Vagina (tissue), 2 donors: ENCODE results near the gene SRXN1. TPM values are rescaled to one million over a fixed set of nuclear protein-coding genes. Genes with fewer than 3 reads are reported as not detected.

Source experiments
- DNase-seq, 2 donors: peaks; one replicate each; pipeline ENCODE4 v3.0.0-alpha.2; 2017; ENCODE audit errors: extremely low spot score in 2 of 2
- H3K27ac ChIP-seq: fragments of 200-600 bp; sonication (generic); one replicate; pipeline ENCODE4 v1.5.1; 2019
- H3K27me3 ChIP-seq: fragments of 200-600 bp; sonication (generic); one replicate; pipeline ENCODE4 v1.5.1; 2019
- H3K36me3 ChIP-seq, 2 donors: fragments of 200-600 bp; sonication (generic); one replicate each; pipeline ENCODE4 v1.5.1; 2017 to 2019
- H3K4me1 ChIP-seq: fragments of 200-600 bp; sonication (generic); one replicate; pipeline ENCODE4 v1.5.1; 2019
- H3K4me3 ChIP-seq, 2 donors: fragments of 200-600 bp; sonication (generic); 1 replicate in 1 of 2; 2 replicates in 1 of 2; pipeline ENCODE4 v1.5.1; 2016 to 2019
- H3K9me3 ChIP-seq: fragments of 200-600 bp; sonication (generic); one replicate; pipeline ENCODE4 v1.5.1; 2019
- POLR2A ChIP-seq, 2 donors: fragments of 450-650 bp; IDR thresholded peaks; one replicate each; pipeline ENCODE4 v1.6.1; 2017; ENCODE audit warnings: antibody characterized with exemption in 2 of 2, mild to moderate bottlenecking in 2 of 2, moderate library complexity in 2 of 2
- POLR2AphosphoS5 ChIP-seq, 2 donors: sonication (generic); formaldehyde crosslinking; IDR thresholded peaks; one replicate each; pipeline ENCODE4 v1.9.0; 2017; ENCODE audit warnings: antibody characterized with exemption in 2 of 2, mild to moderate bottlenecking in 2 of 2, low read depth in 1 of 2; ENCODE audit not compliant: insufficient read depth in 1 of 2
- intact Hi-C: fragments of 100-400 bp; cut with DNase I; formaldehyde crosslinking; loops from one replicate; pipeline ENCODE4 v1.15.1; 2023
- total RNA-seq: library from RNA; depleted of rRNA; stranded (reverse); fragments of >200 nt; gene quantifications from one replicate; pipeline ENCODE4 v1.2.3, GENCODE V29; 2016
- TF ChIP-seq, protein P1 (sequence below), 3 experiments: fragments of 450-650 bp in 2 of 3; fragments of 200-600 bp in 1 of 3; sonication (generic) in 1 of 3; IDR thresholded peaks; one replicate each; pipeline ENCODE4 v1.5.1; 2017 to 2019; ENCODE audit warnings: antibody characterized with exemption in 3 of 3, mild to moderate bottlenecking in 2 of 3, moderate library complexity in 2 of 3

Gene SRXN1
- total RNA-seq, 1 donor from 2014 or later: 23.8 TPM

DNA sequence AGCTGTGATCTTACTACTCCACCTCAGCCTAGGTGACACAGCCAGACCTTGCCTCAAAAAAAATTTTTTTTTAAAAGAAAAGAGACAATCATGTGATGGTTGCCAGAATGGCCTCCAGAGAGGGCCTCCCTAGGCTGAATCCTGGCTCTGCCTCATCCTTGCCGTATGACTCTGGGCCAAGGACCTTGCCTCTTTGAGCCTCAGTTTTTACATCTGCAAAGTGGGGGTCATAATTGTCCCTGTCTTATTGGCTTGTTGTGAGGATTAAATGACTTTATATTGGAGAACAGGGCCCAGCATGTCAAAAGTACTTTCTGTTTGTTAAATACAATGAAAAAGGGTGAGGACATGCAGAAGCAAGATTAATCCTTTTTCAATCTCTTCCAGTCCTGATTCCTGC, 14.4 kb downstream of the SRXN1 start:
- Histone ChIP-seq H3K27ac (no peak overlapping the region), H3K9me3 (no peaks in the 10 kb centered on the region), H3K27me3 (no peaks in the 10 kb centered on the region), H3K36me3 (no peaks in the 10 kb centered on the region), H3K4me1 (no peaks in the 10 kb centered on the region), H3K4me3 (no peak overlapping the region)
- TF ChIP-seq POLR2AphosphoS5 (IDR thresholded peaks at IDR 0.05; ENCODE audit: insufficient read depth in 1 of 2, low read depth in 1 of 2) (no peak), POLR2A (IDR thresholded peaks at IDR 0.05) (no peak)
- TF ChIP-seq, protein P1, sequence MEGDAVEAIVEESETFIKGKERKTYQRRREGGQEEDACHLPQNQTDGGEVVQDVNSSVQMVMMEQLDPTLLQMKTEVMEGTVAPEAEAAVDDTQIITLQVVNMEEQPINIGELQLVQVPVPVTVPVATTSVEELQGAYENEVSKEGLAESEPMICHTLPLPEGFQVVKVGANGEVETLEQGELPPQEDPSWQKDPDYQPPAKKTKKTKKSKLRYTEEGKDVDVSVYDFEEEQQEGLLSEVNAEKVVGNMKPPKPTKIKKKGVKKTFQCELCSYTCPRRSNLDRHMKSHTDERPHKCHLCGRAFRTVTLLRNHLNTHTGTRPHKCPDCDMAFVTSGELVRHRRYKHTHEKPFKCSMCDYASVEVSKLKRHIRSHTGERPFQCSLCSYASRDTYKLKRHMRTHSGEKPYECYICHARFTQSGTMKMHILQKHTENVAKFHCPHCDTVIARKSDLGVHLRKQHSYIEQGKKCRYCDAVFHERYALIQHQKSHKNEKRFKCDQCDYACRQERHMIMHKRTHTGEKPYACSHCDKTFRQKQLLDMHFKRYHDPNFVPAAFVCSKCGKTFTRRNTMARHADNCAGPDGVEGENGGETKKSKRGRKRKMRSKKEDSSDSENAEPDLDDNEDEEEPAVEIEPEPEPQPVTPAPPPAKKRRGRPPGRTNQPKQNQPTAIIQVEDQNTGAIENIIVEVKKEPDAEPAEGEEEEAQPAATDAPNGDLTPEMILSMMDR (IDR thresholded peaks at IDR 0.05): no peak
- intact Hi-C loops: no loop called here
- no peak for DNase-seq

DNA sequence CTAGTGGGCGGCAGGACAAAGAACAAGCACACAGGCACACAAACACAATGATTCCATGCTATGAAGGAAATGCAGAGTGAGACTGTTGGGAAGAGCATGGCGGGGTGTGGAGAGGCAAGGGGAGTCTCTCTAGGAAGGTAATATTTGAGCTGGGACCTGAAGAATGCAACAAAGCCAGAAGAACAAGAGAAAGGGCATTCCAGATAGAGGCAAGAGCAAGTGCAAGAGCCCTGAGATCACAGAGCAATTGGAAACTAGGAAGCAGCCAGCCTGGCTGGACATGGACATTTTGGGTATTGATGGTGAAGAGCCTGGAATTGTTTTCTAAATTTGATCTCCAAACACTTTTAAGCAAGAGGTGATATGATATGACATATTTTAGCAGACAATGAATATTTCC, 15.4 kb downstream of the SRXN1 start:
- DNase-seq: no peak
- Histone ChIP-seq H3K36me3 (no peaks in the 10 kb centered on the region), H3K27ac (no peak overlapping the region), H3K9me3 (no peaks in the 10 kb centered on the region), H3K4me1 (no peaks in the 10 kb centered on the region), H3K27me3 (no peaks in the 10 kb centered on the region), H3K4me3 (no peak overlapping the region)
- intact Hi-C loops: no loop called here
- TF ChIP-seq, protein P1 (IDR thresholded peaks at IDR 0.05): no peak
- TF ChIP-seq POLR2A (IDR thresholded peaks at IDR 0.05) (no peak), POLR2AphosphoS5 (IDR thresholded peaks at IDR 0.05; ENCODE audit: insufficient read depth in 1 of 2, low read depth in 1 of 2) (no peak)

DNA sequence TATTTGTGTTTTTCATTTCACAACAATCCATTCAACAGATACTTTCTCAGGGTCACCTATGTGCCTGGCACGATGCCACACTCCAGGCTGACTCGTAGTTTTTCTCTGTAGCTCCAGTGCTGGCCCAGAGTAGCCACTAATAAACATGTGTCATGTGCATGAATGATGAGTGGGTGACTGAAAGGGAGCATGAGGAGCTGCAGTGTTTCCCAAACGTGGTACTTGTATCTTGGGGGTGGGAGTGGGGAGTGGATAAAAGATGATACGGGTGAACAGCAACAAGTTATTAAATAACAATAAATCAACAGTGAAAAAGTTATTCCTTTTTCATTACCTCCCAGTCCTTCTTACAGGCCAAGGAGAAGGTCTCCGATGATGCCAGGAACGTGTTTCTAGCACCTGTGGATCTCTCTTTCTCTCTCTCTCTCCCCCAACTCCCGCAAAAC, 17.1 kb downstream of the SRXN1 start:
- H3K4me3 ChIP-seq: no peak overlapping the region
- H3K27ac ChIP-seq: no peak overlapping the region
- H3K36me3 ChIP-seq: no peaks in the 10 kb centered on the region
- H3K27me3 ChIP-seq: no peaks in the 10 kb centered on the region
- intact Hi-C loops: no loop called here
- DNase-seq: no peak
- no peaks in the 10 kb centered on the region for H3K9me3 ChIP-seq
- TF ChIP-seq POLR2A (IDR thresholded peaks at IDR 0.05) (no peak), POLR2AphosphoS5 (IDR thresholded peaks at IDR 0.05; ENCODE audit: insufficient read depth in 1 of 2, low read depth in 1 of 2) (no peak)
- TF ChIP-seq, protein P1 (IDR thresholded peaks at IDR 0.05): no peak
- no peaks in the 10 kb centered on the region for H3K4me1 ChIP-seq

DNA sequence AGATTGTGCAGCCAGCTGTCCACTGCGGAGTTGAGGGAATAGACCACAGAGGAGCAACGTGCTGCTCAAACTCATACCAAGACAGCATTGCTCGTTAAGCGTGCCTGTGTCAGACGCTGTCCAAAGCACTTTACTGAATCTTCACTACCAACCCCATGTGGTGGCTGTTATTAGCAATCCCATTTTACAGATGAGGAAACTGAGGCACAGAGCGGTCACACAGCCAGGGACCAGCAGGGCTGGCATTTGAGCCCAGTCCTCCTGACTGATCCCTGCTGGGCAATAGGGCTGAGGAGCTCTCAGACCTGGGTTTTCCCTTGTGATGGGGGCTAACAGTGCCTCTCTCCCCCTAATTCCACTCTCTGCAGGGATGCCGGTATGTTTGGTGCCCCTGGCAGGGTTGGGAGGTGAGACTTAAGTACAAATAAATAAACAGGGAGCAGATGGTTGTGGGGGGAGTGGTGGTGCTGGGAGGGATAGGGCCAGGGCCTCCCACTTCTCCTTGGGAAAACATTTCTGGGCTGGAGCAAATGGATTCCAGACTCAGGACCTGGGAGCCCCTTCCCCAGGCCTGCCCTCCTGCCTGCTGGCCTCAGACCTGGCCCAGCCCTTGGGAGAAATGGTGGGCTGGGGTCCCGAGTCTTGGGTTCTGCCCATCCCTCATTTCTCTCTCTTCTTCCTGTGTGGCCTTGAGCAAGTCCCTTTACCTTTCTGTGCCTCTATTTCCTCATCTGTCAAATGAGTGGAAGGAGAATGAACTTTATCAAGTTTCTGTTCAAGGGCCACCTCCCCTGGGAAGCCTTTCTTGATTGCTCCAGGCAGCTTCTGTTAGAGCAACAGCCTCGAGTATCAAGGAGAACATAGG, 17.7 kb downstream of the SRXN1 start:
- Histone ChIP-seq H3K36me3 (no peaks in the 10 kb centered on the region), H3K4me1 (no peaks in the 10 kb centered on the region), H3K4me3 (no peak overlapping the region), H3K27me3 (no peaks in the 10 kb centered on the region), H3K27ac (no peak overlapping the region), H3K9me3 (no peaks in the 10 kb centered on the region)
- intact Hi-C loops: no loop called here
- DNase-seq: no peak
- TF ChIP-seq POLR2AphosphoS5 (IDR thresholded peaks at IDR 0.05; ENCODE audit: insufficient read depth in 1 of 2, low read depth in 1 of 2) (no peak), POLR2A (IDR thresholded peaks at IDR 0.05) (no peak)
- TF ChIP-seq, protein P1 (IDR thresholded peaks at IDR 0.05): no peak
